GM19324 (cell line): ENCODE measurements around the gene HSPA1A.
A peak's percentile ranks its signal among the peaks of the same experiment; 100 is the strongest.
"Not testable (repeated sequence)": the region's sequence is repeated elsewhere in the genome, so short reads cannot be mapped to it uniquely, and the experiment has no call there.

Source experiments
- ATAC-seq: cut with Tn5 transposase; IDR thresholded peaks from one replicate; pipeline ENCODE4 v1.9.1; 2021; ENCODE audit warnings: mild to moderate bottlenecking, moderate library complexity; ENCODE audit not compliant: unreplicated experiment, low FRiP score

The HSPA1A gene

DNA sequence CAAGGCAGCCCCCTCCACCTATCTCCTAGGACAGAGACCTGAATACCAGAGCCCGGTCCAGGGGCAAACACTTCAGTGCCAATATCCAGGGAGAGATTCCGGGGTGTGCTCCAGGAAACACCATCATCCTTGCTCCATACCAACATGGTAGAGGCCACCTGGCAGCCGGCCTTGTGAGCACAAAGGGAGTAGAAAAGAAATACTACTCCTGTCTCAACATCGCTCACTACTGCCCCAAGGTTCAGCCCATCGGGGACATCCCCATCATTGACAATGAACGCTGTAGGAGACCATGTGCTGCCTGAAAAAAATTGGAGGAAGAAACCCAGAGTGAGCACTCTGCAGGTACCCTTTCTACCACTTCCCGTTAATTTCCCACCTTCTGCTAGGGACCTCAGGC, 45.8 kb downstream of the HSPA1A start:
- ATAC-seq: no peak

- ATAC-seq: no peak
Measured at GRCh38 chr6:31861919-31862343, 46.6 kb downstream of the HSPA1A start.

- peak; percentile 92 for ATAC-seq
Measured at GRCh38 chr6:31862344-31863235, 47.2 kb downstream of the HSPA1A start, which contains the start of gene NEU1. Gene NEU1, minus strand, starts transcription at chr6:31862821. Its CDS starts 45 bp downstream, at chr6:31862776.

DNA sequence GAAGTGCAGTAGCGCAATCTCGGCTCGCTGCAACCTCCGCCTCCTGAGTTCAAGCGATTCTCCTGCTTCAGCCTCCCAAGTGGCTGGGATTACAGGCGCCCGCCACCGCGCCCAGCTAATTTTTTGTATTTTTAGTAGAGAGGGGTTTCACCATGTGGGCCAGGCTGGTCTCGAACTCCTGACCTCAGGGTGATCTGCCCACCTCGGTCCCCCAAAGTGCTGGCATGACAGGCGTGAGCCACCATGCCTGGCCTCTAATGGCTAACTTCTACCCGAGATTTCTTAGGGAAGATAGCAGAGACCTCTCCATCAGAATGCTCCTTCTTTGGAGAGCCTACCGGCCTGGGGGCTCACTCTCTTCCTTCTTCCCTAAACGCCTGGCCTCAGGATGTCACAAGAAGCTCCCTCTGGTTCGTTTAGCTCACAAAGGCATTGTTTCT, 48.8 kb downstream of the HSPA1A start:
- not testable (repeated sequence) for ATAC-seq

GRCh38 chr6:31864818-31865204, 49.5 kb downstream of the HSPA1A start:
- no peak for ATAC-seq

DNA sequence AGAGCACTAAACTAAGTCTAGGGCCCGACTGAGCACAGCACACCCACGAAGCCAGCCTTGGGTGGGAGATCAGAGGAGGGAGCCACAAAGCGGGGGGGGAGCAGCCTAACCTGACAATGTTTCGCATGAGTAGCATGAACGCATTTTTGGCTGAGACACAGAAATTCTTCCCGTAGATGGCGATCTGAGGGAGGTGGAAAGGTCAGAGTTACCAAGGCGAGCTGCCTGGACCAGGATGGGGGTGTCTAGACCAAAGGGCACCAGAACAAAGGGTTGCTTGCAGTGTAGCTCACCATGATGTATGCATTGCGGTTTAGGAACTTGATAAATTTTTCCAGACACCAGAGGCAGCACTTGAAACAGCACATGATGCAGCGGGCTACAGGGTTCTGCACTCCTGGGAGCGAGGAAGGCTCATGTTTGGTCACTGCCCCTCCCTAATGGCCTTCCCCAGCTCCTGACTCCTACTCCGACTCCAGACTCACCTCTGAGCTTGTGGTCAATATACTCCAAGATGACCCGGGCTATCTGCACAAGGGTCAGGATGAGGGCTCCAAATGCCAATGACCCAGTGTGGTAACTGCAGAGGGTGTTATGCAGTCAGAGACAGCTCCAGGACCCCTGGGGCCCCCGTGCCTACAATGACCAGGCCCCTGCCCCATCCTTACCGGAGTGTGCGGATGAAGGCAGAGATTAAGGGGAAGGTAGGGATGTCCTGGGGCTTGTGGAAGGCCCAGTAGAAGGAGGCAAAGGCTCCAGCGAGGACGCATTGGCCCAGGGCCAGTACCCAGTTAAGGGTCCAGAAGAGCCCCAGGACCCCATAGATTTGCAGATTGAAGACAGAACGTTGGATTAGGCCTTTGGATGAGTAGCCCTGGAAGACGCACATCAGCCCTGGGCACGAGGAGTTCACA, 50.1 kb downstream of the HSPA1A start:
- no peak for ATAC-seq
